PFSK-1 (cell line): ENCODE measurements around the gene NCOR1.

ENCODE experiments used
- POLR2AphosphoS5 ChIP-seq: IDR thresholded peaks from 2 replicates; pipeline ENCODE4 v1.6.1; 2012; ENCODE audit warnings: low read depth, mild to moderate bottlenecking, control low read depth, low read length, moderate library complexity
- TF ChIP-seq, protein P1 (sequence below), 2 experiments: IDR thresholded peaks; 2 replicates each; pipeline versions ENCODE4 v1.6.1 to v1.8.0; 2011 to 2012; ENCODE audit warnings: low read depth in 2 of 2, low read length in 2 of 2, control low read depth in 1 of 2, inconsistent platforms in 1 of 2, mild to moderate bottlenecking in 1 of 2, moderate library complexity in 1 of 2; ENCODE audit not compliant: insufficient read depth in 1 of 2

- TF ChIP-seq POLR2AphosphoS5, result no peak
- TF ChIP-seq, protein P1, sequence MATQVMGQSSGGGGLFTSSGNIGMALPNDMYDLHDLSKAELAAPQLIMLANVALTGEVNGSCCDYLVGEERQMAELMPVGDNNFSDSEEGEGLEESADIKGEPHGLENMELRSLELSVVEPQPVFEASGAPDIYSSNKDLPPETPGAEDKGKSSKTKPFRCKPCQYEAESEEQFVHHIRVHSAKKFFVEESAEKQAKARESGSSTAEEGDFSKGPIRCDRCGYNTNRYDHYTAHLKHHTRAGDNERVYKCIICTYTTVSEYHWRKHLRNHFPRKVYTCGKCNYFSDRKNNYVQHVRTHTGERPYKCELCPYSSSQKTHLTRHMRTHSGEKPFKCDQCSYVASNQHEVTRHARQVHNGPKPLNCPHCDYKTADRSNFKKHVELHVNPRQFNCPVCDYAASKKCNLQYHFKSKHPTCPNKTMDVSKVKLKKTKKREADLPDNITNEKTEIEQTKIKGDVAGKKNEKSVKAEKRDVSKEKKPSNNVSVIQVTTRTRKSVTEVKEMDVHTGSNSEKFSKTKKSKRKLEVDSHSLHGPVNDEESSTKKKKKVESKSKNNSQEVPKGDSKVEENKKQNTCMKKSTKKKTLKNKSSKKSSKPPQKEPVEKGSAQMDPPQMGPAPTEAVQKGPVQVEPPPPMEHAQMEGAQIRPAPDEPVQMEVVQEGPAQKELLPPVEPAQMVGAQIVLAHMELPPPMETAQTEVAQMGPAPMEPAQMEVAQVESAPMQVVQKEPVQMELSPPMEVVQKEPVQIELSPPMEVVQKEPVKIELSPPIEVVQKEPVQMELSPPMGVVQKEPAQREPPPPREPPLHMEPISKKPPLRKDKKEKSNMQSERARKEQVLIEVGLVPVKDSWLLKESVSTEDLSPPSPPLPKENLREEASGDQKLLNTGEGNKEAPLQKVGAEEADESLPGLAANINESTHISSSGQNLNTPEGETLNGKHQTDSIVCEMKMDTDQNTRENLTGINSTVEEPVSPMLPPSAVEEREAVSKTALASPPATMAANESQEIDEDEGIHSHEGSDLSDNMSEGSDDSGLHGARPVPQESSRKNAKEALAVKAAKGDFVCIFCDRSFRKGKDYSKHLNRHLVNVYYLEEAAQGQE (IDR thresholded peaks at IDR 0.05; ENCODE audit: insufficient read depth in 1 of 2, low read depth in 2 of 2, low read length in 2 of 2), result no peak
Observed at GRCh38 chr17:16243385-16243784, 28.1 kb upstream of the NCOR1 start.
